Measurements from ENCODE around the gene TCF12.

TCF12 gene

DNA sequence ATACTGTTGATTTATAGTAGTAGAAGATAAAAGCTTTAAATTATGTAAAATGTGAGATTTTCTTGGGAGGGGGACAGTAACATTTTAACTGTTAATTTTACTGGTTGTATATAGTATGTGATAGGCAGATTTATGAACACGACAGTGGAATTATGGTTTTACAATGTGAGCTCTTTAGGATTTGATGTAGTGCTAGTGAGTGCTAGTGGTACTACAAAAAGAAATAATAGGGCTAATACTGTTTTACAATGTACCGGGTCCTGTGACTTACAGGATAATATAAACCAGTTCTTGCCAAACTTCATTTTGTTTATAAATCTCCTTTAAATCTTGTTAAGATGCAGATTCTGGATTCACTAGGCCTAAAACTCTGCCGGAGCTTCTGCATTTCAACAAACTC, 165.7 kb downstream of the TCF12 start:
- no peak for TF ChIP-seq CTCF (IDR thresholded peaks at IDR 0.05; ENCODE audit: low read length, missing control alignments)
- DNase-seq (ENCODE audit: low read depth): no peak
- H3K4me3 ChIP-seq (replicated peaks; ENCODE audit: low read depth, low read length): no peak overlapping the region

DNA sequence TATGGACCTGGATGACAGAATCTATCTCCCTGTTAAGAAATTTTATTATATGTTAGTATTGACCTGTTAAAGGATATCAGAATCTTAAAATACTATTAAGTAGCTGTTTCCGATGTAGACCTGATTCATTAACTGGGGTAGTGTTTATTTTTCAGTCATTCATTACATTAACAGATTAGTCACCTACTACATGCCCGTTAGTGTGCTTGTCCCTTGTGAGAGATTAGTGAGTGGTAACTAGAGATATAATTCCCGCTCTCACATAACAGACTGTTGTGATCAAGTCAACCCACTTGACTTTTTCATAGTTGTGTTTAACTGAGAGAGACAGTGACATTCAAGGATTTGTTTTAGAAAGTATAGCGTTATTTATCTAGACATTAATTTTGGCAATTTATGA, 166.8 kb downstream of the TCF12 start:
- H3K4me3 ChIP-seq (replicated peaks; ENCODE audit: low read depth, low read length): no peak overlapping the region
- no peak for DNase-seq (ENCODE audit: low read depth)
- TF ChIP-seq CTCF (IDR thresholded peaks at IDR 0.05; ENCODE audit: low read length, missing control alignments): no peak

DNA sequence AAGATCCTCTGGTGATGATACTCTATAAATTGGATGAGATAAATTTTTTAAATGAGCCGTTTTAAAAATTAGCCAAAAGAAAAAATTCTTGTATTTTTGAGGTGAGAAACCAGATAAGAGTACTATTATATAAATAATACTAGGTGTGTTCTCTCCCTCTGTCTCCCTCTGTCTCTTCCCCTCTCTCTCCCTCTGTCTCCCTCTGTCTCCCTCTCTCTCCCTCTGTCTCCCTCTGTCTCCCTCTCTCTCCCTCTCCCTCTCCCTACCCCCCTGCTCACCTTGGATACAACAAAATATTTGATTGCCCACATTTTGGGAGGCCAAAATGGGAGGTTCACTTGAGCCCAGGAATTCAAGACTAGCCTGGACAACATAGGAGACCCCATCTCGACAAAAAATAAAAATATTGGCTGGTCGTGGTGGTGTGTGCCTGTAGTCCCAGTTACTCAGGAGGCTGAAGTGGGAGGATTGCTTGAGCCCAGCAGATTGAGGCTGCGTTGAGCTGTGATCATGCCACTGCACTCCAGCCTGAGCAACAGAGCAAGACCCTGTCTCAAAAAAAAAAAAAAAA, 168.5 kb downstream of the TCF12 start:
- no peak for TF ChIP-seq CTCF (IDR thresholded peaks at IDR 0.05; ENCODE audit: low read length, missing control alignments)
- H3K4me3 ChIP-seq (replicated peaks; ENCODE audit: low read depth, low read length): no peak overlapping the region
- DNase-seq (ENCODE audit: low read depth): no peak

DNA sequence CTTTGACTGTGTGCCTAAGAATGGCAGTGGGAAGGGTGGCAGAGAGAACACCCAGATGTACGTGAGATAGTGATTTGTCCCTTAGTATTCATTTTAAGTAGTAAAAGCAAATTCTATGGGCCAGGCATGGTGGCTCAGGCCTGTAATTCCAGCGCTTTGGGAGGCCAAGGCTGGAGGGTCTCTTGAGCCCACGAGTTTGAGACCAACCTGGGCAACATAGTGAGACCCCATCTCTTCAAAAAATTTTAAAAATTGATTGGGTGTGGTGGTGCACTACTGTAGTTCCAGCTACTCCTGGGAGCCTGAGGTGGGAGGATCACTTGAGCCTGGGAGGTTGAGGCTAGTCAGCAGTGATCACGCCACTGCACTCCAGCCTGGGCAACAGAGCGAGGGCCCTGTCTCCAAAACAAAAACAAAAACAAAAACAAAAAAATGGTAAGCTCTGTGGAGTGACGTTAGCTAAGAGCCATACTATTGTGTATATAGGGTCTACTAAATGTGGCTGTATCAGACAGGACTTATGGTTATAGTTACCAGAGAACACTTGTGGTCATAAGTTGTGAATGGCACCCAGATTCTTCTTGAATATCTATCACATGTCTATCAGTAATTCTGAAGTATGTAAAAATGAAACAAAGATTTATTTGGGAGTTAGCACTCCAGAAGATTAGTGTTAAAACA, 171.5 kb downstream of the TCF12 start:
- H3K4me3 ChIP-seq (replicated peaks; ENCODE audit: low read depth, low read length): no peak overlapping the region
- DNase-seq (ENCODE audit: low read depth): no peak
- no peak for TF ChIP-seq CTCF (IDR thresholded peaks at IDR 0.05; ENCODE audit: low read length, missing control alignments)

DNA sequence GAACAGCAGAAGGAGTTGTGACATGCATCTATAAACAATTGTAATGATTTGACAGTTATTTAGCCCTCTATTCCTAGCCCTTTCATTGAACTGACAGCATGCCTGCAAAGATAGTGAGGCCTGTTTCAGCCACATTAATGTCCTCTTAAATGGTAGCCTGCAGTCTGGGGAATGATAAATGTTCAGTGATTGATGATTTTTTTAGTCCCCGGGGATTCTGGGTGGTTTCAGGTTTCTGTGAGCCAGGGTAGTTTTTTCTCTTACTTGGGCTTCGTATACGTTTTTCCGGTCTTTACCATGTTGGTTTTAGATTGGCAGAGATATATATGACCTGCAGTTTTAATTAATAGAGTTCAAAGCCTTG, 172.0 kb downstream of the TCF12 start:
- H3K4me3 ChIP-seq (replicated peaks; ENCODE audit: low read depth, low read length): no peak overlapping the region
- TF ChIP-seq CTCF (IDR thresholded peaks at IDR 0.05; ENCODE audit: low read length, missing control alignments): no peak
- DNase-seq (ENCODE audit: low read depth): no peak

GRCh38 chr15:57091636-57092035, 173.2 kb downstream of the TCF12 start:
- H3K4me3 ChIP-seq (replicated peaks; ENCODE audit: low read depth, low read length): no peak overlapping the region
- no peak for TF ChIP-seq CTCF (IDR thresholded peaks at IDR 0.05; ENCODE audit: low read length, missing control alignments)
- DNase-seq (ENCODE audit: low read depth): no peak

DNA sequence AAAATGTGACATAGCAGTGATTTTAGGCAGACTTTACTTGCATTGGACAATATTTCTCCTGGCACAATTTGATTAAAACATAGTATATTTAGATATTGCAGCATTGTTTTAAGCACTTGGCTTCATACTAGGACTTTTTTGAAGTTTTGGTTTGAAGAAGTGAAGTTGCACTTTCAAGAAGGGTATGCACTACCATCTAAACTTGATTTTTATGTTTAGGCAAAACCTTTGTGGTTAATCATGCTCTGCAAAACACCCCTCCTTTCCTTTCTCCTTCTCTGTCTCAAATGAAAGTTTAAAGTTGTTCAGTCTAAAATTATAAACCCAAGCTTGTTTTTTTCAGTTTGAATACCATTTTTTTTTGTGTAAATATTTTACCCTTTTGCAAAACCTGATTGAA, 173.8 kb downstream of the TCF12 start:
- DNase-seq (ENCODE audit: low read depth): no peak
- no peak overlapping the region for H3K4me3 ChIP-seq (replicated peaks; ENCODE audit: low read depth, low read length)
- no peak for TF ChIP-seq CTCF (IDR thresholded peaks at IDR 0.05; ENCODE audit: low read length, missing control alignments)
